GM12801 (cell line): ENCODE data around the gene VDAC1.

Experiments
- TF ChIP-seq, protein P1 (sequence below): IDR thresholded peaks from one replicate; pipeline ENCODE4 v1.5.1; 2011; ENCODE audit warnings: control low read depth; ENCODE audit not compliant: insufficient read length; ENCODE audit errors: extremely low read depth

The VDAC1 gene

DNA sequence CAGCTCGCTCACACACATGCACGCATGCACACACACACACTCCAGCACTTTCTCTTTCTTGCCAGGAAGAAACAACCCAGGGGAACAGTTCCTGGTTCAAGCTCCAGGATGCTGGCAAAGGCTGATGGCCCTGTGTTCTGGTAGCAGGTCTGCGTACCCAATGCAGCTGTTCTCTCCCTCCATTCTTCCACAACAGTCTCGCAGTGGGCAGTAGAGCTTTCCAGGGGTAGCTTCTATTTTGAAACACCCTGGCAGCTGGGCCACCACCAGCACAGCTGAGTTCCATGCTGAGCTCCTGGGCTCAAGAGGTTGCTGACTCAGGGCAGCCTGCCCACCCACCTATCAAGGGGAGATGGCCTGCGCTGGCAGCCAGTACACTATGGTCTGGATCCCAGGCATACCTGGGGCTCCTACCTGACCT, 4.7 kb downstream of the VDAC1 start:
- TF ChIP-seq, protein P1, sequence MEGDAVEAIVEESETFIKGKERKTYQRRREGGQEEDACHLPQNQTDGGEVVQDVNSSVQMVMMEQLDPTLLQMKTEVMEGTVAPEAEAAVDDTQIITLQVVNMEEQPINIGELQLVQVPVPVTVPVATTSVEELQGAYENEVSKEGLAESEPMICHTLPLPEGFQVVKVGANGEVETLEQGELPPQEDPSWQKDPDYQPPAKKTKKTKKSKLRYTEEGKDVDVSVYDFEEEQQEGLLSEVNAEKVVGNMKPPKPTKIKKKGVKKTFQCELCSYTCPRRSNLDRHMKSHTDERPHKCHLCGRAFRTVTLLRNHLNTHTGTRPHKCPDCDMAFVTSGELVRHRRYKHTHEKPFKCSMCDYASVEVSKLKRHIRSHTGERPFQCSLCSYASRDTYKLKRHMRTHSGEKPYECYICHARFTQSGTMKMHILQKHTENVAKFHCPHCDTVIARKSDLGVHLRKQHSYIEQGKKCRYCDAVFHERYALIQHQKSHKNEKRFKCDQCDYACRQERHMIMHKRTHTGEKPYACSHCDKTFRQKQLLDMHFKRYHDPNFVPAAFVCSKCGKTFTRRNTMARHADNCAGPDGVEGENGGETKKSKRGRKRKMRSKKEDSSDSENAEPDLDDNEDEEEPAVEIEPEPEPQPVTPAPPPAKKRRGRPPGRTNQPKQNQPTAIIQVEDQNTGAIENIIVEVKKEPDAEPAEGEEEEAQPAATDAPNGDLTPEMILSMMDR, result no peak

GRCh38 chr5:133998807-133999206, 6.0 kb downstream of the VDAC1 start:
- TF ChIP-seq, protein P1, result no peak

DNA sequence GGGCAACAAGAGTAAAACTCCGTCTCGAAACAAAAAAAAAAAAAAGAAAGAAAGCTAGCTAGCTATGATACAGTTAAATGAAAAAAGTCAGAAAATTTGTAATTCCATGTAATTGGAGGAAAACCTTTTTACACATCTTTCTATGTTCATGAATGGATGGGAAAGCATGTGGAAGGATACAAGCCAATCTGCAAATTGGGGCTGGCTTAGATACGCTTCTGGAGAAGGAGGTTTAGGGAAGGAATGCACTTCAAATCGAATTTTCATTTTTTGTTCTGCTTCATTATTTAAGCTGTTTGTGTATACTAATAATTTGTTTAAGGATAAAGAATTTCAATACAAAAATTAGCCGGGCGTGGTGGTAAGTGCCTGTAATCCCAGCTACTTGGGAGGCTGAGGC, 6.7 kb downstream of the VDAC1 start:
- TF ChIP-seq, protein P1, result no peak

DNA sequence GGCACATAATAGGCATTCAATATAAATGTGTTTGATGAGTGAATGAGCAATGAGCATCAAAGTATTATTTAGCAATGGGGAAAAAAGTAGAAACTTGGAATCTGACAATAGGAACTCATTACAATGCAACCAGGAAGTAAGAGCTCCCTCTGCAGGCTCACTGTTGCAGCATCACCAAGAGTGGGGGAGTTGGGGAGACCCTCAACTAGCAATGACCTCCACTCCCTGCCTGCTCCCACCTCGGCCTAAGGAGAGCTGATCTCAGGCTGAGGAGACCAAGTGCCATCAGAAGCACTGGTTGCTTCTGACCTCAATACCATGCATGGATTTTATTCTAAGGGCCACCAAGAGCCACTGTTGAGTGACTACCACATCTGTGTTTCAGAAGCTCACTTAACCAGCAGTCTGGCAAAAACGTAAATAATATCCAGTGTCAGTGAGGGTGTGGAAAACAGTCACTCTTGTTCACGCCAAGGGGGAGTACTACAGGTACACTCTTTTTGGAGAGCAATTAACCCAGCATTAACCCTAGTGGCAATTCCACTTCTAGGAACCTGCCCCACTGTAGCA, 8.0 kb downstream of the VDAC1 start:
- TF ChIP-seq, protein P1, result no peak

GRCh38 chr5:133995883-133996563, 8.8 kb downstream of the VDAC1 start:
- TF ChIP-seq, protein P1, result no peak

GRCh38 chr5:133995341-133995740, 9.4 kb downstream of the VDAC1 start:
- TF ChIP-seq, protein P1, result no peak

DNA sequence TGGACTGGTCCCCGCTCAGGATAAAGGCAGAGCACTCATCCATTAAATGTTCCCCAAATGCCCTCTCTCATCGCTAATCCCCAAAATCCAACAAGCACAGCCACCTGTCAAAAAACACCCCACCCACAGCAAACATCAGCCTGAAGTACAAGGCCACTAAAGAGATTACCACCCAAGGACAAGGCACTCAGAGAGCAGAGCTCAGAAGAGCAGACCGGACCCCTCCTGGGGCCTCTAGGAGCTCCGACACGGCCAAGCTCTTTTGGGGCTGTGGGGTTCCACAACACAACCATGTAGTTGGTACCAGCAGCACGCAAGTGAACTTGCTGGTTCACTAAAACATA, 9.8 kb downstream of the VDAC1 start:
- TF ChIP-seq, protein P1, result no peak
